HG03060 (cell line): Measurements from ENCODE around the gene C10orf120.

Experiments used
- ATAC-seq: cut with Tn5 transposase; IDR thresholded peaks from one replicate; pipeline ENCODE4 v1.9.1; 2021; ENCODE audit warnings: low read depth, moderate number of reproducible peaks; ENCODE audit not compliant: unreplicated experiment

Gene C10orf120

GRCh38 chr10:122706467-122706866 lies 6.8 kb upstream of the C10orf120 start:
- no peak for ATAC-seq

DNA sequence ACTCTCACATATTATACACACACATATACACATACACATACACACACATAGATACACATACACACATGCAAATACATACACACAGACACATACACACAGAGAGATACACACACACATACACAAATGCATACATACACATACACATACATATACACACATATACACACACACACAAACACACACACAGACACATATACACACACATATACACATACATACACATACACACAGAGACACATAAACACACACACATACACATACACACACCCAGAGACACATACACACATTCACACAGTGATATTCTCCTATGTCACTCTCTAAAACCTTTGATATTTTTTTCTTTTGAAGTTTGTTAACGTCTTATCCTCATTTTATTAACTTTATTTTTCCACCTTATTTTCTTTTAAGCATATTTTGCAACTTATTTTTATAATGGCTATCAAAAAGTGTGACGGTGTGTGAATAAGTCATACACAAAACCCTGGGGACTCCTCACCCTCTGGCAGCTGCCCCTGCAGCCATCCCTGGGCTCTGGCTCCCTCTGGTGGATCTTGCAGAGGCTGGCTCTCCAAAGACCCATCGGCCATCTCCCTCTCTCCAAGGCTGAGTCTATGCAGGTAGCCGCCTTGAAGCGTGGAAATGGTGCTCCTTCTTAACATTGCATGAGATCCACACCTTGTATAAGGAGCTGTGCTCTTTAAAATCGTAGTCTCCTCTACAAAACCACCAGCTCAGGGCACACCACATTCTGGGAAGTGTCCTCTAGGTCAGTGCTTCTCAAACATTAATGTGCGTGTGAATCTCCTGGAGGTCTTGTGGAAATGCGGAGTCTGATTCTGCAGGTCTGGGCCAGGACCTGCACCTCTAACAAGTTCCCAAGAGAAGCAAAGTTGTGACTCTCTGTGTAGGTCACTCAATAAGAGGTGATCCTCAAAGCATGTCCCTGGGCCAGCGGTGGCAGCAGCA lies 4.1 kb upstream of the C10orf120 start:
- no peak for ATAC-seq

GRCh38 chr10:122702275-122702674 lies 2.6 kb upstream of the C10orf120 start:
- ATAC-seq = no peak

DNA sequence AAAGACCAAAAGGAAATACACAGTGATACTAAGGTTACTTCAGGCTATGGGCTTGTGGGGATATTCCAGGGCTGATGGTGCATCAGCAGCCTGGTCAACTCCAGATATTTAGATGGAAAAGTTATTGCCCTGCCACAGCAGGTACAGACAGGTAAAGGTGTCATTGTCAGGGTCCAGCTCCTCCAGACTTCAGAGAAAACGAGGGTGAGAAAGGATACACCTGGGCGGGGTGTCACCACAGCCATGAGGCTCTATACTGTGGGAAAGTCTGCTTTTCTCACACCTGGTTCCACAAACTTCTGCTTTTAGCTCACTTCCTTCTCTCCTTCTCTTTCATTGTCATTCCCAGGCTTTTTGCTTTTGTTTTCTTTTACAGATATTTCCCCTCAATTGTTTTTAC lies 2.0 kb upstream of the C10orf120 start:
- no peak for ATAC-seq

GRCh38 chr10:122696687-122697086 lies 3.0 kb downstream of the C10orf120 start:
- no peak for ATAC-seq

- ATAC-seq = no peak
These were observed 6.9 kb downstream of the C10orf120 start for GRCh38 chr10:122692744-122693143.

DNA sequence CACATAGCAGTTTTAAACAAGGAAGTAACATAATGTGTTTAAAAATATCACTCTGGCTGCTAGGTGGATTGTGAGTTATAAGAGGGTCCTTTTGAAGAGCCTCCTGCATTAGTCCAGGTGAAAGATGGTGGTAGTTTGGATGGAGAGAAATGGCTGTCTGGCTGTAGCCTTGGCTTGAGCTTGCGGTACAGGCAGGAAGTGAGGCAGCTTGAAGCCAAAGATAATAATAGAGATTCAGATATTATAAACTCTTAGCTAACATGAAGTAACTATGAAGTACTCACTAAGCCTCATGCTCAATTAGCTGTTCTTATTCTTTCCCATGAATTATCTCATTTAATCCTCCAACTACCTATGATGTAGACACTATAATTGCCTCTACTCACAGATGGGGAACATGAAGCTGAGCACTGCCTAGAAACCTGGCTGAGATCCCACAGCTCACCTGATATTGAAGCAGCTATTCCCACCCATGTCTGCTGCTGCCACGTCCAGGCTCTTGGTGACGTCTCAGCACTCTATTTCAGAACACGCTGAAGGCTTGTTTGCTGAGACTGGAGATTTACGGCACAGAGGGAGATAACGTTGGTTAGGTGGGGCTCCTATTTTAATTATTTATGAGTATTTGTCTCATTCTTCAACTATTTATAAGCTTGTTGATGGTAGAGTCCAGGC lies 10.4 kb downstream of the C10orf120 start:
- ATAC-seq = no peak

DNA sequence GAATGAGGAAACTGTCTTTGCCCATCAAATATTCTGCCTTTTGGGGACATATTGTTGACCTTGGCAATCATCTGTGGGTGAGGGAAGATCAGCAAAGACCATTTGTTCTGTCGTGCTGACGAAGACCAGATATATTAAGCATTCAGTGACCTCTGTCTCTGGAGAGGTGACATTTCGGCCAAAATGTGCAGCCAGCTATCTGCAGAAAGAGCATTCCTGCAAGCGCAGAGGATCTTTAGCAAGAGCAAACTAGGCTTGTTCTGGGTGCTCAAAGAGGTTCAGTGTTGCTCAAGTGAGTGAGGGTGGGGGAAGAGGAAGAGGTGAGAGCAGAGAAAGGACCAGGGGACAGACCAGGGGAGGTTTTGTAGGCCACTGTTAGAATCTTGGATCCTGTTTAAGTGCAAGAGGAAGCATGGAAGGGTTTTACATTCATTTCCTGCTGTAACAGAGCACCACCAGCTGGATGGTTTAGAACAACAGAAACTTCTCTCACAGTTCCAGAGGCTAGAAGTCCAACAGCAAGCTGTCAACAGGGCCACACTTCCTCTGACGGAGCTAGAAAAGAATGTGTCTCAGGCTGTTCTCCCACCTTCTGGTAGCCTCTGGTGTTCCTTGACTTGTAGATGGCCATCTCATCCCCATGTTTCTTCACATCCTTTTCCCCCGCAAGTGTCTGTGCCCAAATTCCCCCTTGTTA lies 11.2 kb downstream of the C10orf120 start:
- no peak for ATAC-seq

DNA sequence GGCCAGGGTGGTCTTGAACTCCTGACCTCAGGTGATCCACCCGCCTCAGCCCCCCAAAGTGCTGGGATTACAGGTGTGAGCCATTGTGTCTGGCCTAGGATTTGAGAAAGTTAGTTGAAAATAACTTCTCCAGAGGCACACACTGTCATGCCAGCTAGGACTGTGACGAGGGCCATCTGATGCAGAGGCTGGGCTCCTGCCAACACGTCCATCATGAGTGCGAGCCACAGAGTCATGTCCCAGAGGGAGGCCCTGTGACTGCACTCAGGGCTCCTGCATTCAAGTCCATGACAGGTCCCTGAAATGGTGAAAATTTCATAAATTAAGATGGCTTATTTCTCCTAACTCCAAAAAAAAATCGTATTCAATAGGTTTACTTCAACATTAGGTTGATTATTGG lies 17.1 kb downstream of the C10orf120 start:
- no peak for ATAC-seq

DNA sequence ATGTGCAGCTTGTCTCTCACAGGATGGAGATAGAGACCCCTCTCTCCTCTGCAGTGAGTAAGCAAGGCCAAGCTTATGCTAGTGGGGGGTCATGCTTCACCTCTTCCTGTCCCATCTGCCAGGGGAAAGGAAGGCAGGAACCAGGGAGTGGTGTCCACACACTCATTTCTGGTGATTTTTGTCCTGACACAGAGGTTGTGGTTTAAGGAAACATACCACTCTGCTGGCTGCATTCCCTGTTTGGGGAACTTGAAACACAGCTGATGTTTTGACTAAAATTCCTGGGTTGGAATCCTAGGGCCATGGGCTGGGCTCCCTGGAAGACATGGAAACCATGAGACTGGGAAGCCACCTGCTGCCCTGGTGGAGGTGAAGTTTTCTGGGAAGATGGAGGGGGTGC lies 21.4 kb downstream of the C10orf120 start:
- ATAC-seq = no peak

DNA sequence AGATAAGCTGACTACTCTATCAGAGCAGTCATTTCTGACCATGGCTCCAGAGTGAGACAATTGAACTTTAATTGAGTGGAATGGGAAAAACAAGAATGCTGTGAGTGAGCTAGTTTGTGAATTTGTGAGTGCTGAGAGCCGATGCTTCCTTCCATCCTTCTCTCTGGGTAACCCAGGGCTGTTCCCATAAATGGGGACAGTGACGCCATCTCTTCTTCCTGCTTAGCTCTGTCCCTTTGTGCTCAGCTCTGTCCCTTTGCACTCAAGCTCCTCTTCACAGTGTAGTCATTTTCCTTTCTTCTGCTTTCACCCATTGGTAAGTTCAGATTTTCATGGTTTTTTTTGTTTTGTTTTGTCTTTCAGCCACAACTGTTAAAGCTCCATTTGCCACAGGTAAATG lies 24.4 kb downstream of the C10orf120 start:
- no peak for ATAC-seq

- ATAC-seq = no peak
These were observed 24.9 kb downstream of the C10orf120 start for GRCh38 chr10:122674781-122675180.

DNA sequence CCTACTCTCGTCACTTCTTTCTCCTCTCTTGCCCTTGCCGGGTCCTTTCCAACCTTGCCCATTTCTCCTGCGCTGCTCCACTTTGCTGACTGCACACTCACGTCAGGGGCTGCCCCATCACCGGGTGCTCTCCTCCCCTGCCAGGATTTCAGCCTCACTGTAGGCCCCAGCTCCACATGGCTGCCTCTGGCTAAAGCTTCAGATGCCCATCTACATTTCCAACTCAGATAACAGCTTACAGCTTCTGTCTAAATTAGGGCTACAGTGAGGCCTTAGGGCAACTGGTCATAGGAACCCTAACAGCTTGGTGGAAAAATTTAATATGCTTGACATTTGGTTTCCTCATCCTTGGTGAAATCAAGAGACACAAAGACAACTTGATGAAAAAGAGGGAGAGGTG lies 25.9 kb downstream of the C10orf120 start:
- no peak for ATAC-seq

- no peak for ATAC-seq
These were observed 26.4 kb downstream of the C10orf120 start for GRCh38 chr10:122673269-122673668.

- no peak for ATAC-seq
These were observed 27.0 kb downstream of the C10orf120 start for GRCh38 chr10:122672655-122673054.

- ATAC-seq = no peak
These were observed 28.3 kb downstream of the C10orf120 start for GRCh38 chr10:122671355-122671754.

DNA sequence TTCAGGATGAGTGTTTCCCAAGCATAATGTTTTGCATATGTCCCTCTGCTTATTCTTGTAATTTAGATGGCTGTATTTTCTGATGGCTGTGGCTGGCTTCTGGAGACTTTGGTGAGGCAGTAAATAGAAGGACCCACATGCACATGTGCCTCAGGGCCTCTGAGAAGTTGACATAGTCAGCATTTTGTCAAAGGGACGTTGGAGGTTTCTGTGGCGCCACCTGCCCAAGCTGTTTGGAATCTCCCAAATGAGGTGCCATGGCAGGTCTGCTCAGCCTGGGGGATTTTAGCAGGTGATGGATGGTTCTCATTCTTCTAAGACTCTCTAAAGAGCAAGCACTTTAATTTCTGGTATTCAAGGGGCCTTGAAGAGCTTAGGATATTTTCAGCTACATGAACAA lies 29.8 kb downstream of the C10orf120 start:
- no peak for ATAC-seq

DNA sequence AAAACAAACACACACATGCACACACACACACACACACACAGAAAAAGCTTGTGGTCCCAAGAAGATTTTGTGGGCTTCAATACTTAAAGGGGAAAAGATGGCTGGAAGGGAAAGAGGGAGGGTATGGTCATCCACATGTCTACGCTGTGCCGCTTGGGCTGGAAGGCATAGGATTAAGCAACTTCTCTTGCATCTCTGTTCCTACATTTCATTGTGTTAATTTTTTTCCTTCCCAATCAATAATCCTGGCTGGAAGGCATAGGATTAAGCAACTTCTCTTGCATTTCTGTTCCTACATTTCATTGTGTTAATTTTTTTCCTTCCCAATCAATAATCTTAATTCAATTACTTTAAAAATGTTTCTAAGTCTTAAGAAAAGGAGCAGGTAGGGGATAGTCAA lies 30.6 kb downstream of the C10orf120 start:
- no peak for ATAC-seq

DNA sequence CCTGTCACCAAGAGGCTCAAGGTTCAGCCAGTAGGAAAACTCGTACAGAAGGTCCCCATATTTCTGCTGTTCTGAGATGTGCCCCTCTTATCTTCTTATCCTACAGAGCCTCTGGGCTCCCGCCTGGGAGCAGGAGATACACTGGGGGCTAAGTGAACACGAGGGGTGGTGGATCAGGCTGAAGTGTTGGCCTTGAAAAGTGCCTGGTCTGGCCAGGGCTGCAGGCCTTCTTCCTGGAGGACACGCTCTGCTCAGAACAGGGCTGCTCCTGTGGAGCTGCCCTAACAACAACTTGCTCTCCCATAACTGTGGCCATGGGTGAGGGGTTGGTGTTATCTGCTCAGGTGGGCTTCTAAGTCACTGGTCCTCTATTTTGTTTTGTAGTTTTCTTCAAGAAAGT lies 33.7 kb downstream of the C10orf120 start:
- no peak for ATAC-seq

DNA sequence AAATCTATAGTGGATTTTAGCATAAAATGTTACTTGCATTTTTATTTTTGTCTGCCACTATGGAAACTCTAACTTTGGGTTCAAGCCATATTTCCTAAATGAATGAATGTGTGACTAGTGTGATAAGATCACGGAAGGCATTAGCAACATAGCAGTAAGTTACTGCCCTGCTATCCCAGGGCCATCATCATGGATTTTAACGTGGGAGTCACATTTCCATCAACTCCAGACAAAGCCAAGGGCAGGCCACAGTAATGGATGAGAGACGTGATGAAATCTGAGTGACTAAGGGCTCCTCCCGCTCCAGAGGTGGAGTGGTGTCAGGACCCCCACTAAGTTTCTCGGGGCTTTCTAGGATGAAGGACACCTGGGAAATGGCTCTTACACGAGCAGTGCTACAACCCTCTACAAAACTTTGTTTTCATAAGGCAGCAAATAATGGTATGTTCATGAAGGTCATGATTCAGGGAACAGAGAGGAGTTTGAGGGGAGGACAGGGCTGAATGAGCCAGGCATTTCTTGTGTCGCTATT lies 34.3 kb downstream of the C10orf120 start:
- ATAC-seq = no peak

DNA sequence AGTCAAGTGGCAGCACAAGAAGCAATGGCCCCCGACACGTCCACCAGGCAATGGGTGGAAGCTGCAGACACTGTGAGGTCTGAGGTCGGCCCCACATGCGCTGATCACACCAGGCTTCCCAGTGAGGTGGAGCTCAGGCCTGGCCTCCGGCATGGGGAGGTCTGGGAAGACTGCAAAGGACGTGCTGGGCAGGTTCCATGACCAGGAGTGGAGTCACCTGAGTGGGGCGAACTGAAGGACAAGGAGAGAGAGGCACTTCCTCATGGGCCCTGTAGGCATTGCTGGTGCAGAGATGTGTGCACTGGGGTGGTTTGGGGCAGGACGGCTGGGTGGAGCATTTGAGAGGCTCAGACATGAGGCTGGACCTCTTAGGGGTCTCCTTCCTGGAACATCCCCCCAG lies 35.1 kb downstream of the C10orf120 start:
- no peak for ATAC-seq
